ENCODE results near the gene FAM169A.
"Not testable (repeated sequence)": the region's sequence is repeated elsewhere in the genome, so short reads cannot be mapped to it uniquely, and the experiment has no call there.

FAM169A gene

GRCh38 chr5:74798977-74799911 lies 66.9 kb downstream of the FAM169A start:
- no peak for DNase-seq (ENCODE audit: low read depth in 2 of 2)

- not testable (repeated sequence) for DNase-seq (ENCODE audit: low read depth in 2 of 2)
Observed at GRCh38 chr5:74791669-74792068, 74.5 kb downstream of the FAM169A start.

GRCh38 chr5:74787424-74787823 lies 78.8 kb downstream of the FAM169A start:
- DNase-seq (ENCODE audit: low read depth in 2 of 2) = no peak

GRCh38 chr5:74786851-74787250 lies 79.3 kb downstream of the FAM169A start:
- no peak for DNase-seq (ENCODE audit: low read depth in 2 of 2)

- no peak for DNase-seq (ENCODE audit: low read depth in 2 of 2)
Observed at GRCh38 chr5:74778609-74779008, 87.6 kb downstream of the FAM169A start.

- no peak for DNase-seq (ENCODE audit: low read depth in 2 of 2)
Observed at GRCh38 chr5:74772359-74772758, 93.8 kb downstream of the FAM169A start.

GRCh38 chr5:74767579-74767913 lies 98.6 kb downstream of the FAM169A start:
- no peak for DNase-seq (ENCODE audit: low read depth in 2 of 2)

GRCh38 chr5:74766849-74767578 lies 99.2 kb downstream of the FAM169A start, which contains the start of the genes GFM2 and NSA2:
Gene GFM2, minus strand, starts transcription at chr5:74767117. Its CDS starts 3,375 bp downstream, at chr5:74763742.
Gene NSA2, plus strand, starts transcription at chr5:74767249. Its CDS starts 112 bp downstream, at chr5:74767361.
- peak; percentile 84 to 90 for DNase-seq (ENCODE audit: low read depth in 2 of 2)

- DNase-seq (ENCODE audit: low read depth in 2 of 2) = no peak
Observed at GRCh38 chr5:74766418-74766848, 99.8 kb downstream of the FAM169A start.

- DNase-seq (ENCODE audit: low read depth in 2 of 2) = no peak
Observed at GRCh38 chr5:74765929-74766328, 100.3 kb downstream of the FAM169A start.

GRCh38 chr5:74765201-74765600 lies 101.0 kb downstream of the FAM169A start:
- DNase-seq (ENCODE audit: low read depth in 2 of 2) = no peak

- no peak for DNase-seq (ENCODE audit: low read depth in 2 of 2)
Observed at GRCh38 chr5:74763504-74763903, 102.7 kb downstream of the FAM169A start.

GRCh38 chr5:74762599-74762998 lies 103.6 kb downstream of the FAM169A start:
- DNase-seq (ENCODE audit: low read depth in 2 of 2) = no peak

GRCh38 chr5:74761241-74761640 lies 104.9 kb downstream of the FAM169A start:
- no peak for DNase-seq (ENCODE audit: low read depth in 2 of 2)

GRCh38 chr5:74748742-74749141 lies 117.4 kb downstream of the FAM169A start:
- DNase-seq (ENCODE audit: low read depth in 2 of 2) = not testable (repeated sequence)

GRCh38 chr5:74738406-74738805 lies 127.8 kb downstream of the FAM169A start:
- no peak for DNase-seq (ENCODE audit: low read depth in 2 of 2)

- DNase-seq (ENCODE audit: low read depth in 2 of 2) = no peak
Observed at GRCh38 chr5:74736759-74737158, 129.4 kb downstream of the FAM169A start.
